HepG2 (cell line): ENCODE results near the gene LIPC. TPM values are rescaled to one million over a fixed set of nuclear protein-coding genes. Genes with fewer than 3 reads are reported as not detected.
A peak's percentile ranks its signal among the peaks of the same experiment; 100 is the strongest.

Source experiments
- ATAC-seq: fragments of 200-7000 bp; cut with Tn5 transposase; 3 replicates; pipeline ENCODE4 v1.9.1; 2020; ENCODE audit warnings: mild to moderate bottlenecking, moderate library complexity
- BruUV-seq: library from RNA; stranded (reverse); fragments of 400-500 nt; replicated peaks from 2 replicates; lab custom pipeline; 2021; lab: Mats Ljungman, UMichigan
- CTCF ChIA-PET: fragments of 300-600 bp; formaldehyde crosslinking; extraction: SDS; loops from one replicate; lab custom pipeline; 2021; ENCODE audit warnings: low total read pairs, inconsistent platforms, low intra/inter-chr PET ratio; lab: Yijun Ruan, JAX
- POLR2A ChIA-PET: fragments of 350-600 bp; sonication (Branson Sonifier 250); formaldehyde crosslinking; loops from one replicate; lab custom pipeline; 2020; ENCODE audit warnings: antibody characterized with exemption, inconsistent platforms; lab: Yijun Ruan, JAX
- DNase-seq: peaks from one replicate; pipeline ENCODE4 v3.0.0-alpha.2; 2015; ENCODE audit warnings: low spot score
- FAIRE-seq: peaks from 3 replicates; lab custom pipeline; 2011; peaks lifted over from hg19 to GRCh38; lab: Jason Lieb, UNC
- H2AFZ ChIP-seq: one replicate; pipeline ENCODE4 v1.6.1; 2011; ENCODE audit warnings: low read length, inconsistent platforms
- H3K27ac ChIP-seq: fragments of 300-600 bp; 3 replicates; pipeline ENCODE4 v1.8.0; 2011; ENCODE audit warnings: mixed run types, mild to moderate bottlenecking, mixed read lengths, low read length, inconsistent platforms; ENCODE audit not compliant: insufficient read depth; ENCODE audit errors: extremely low read length
- H3K27me3 ChIP-seq, 2 experiments: fragments of 200-600 bp in 1 of 2; 2 replicates in 1 of 2; 3 replicates in 1 of 2; pipeline versions ENCODE4 v1.6.0 to v1.8.0; 2011; ENCODE audit warnings: low read length in 2 of 2, mild to moderate bottlenecking in 2 of 2, moderate library complexity in 2 of 2, inconsistent platforms in 1 of 2; ENCODE audit not compliant: insufficient read depth in 2 of 2, control insufficient read depth in 1 of 2
- H3K36me3 ChIP-seq, 2 experiments: fragments of 200-600 bp in 1 of 2; replicated peaks in 1 of 2; 2 replicates in 1 of 2; 3 replicates in 1 of 2; pipeline versions ENCODE4 v1.5.1 to v1.8.0; 2011; ENCODE audit warnings: low read length in 2 of 2, inconsistent platforms in 1 of 2; ENCODE audit not compliant: insufficient read depth in 2 of 2, control insufficient read depth in 1 of 2
- H3K4me1 ChIP-seq: 2 replicates; pipeline ENCODE4 v1.5.1; 2012; ENCODE audit warnings: low read length, inconsistent platforms; ENCODE audit not compliant: insufficient read depth
- H3K4me2 ChIP-seq: 2 replicates; pipeline ENCODE4 v1.6.0; 2011; ENCODE audit warnings: low read depth, low read length, inconsistent platforms
- H3K4me3 ChIP-seq, 3 experiments: fragments of 200-600 bp in 1 of 3; sonication (generic), shearing (Covaris generic) in 1 of 3; replicated peaks in 1 of 3; 2 replicates each; pipeline ENCODE4 v1.5.1; 2011 to 2016; ENCODE audit warnings: low read length in 3 of 3, inconsistent platforms in 2 of 3, low read depth in 2 of 3, mild to moderate bottlenecking in 2 of 3, control low read depth in 1 of 3, mixed read lengths in 1 of 3; ENCODE audit not compliant: insufficient read depth in 1 of 3
- H3K79me2 ChIP-seq: one replicate; pipeline ENCODE4 v1.6.1; 2011; ENCODE audit warnings: low read length, inconsistent platforms; ENCODE audit not compliant: insufficient read depth
- H3K9ac ChIP-seq: 2 replicates; pipeline ENCODE4 v1.6.0; 2011; ENCODE audit warnings: mild to moderate bottlenecking, low read depth, low read length, inconsistent platforms; ENCODE audit not compliant: insufficient read depth
- H3K9me3 ChIP-seq: 2 replicates; pipeline ENCODE4 v1.5.1; 2012; ENCODE audit warnings: mild to moderate bottlenecking, low read length
- H4K20me1 ChIP-seq: 2 replicates; pipeline ENCODE4 v1.6.0; 2011; ENCODE audit warnings: inconsistent platforms, mild to moderate bottlenecking, low read length, moderate library complexity; ENCODE audit not compliant: insufficient read depth
- EZH2 ChIP-seq: conservative IDR thresholded peaks from 2 replicates; pipeline ENCODE4 v1.6.1; 2012; ENCODE audit warnings: mild to moderate bottlenecking, low read depth, low read length, moderate library complexity
- SMARCC2 ChIP-seq: fragments of 450-650 bp; IDR thresholded peaks from 2 replicates; pipeline ENCODE4 v1.6.1; 2017; ENCODE audit warnings: antibody characterized with exemption, mild to moderate bottlenecking
- TBL1XR1 ChIP-seq: fragments of 150-350 bp; IDR thresholded peaks from 2 replicates; pipeline ENCODE4 v1.6.1; 2014; ENCODE audit warnings: borderline replicate concordance, low read length; ENCODE audit not compliant: partially characterized antibody
- TP53 ChIP-seq: sonication (generic); formaldehyde crosslinking; conservative IDR thresholded peaks from 2 replicates; pipeline ENCODE4 v1.4.0; 2020; ENCODE audit warnings: missing genetic modification reagents
- ZFX ChIP-seq: sonication (generic); formaldehyde crosslinking; IDR thresholded peaks from 2 replicates; pipeline ENCODE4 v1.4.0; 2020; ENCODE audit warnings: mild to moderate bottlenecking, low read depth, missing genetic modification reagents, moderate library complexity
- ZKSCAN1 ChIP-seq: fragments of 150-350 bp; IDR thresholded peaks from 2 replicates; pipeline ENCODE4 v1.6.1; 2014; ENCODE audit warnings: low read length
- WGBS: methylation state at CpG from one replicate; pipeline ENCODE4 v1.1.6; 2017; ENCODE audit warnings: low lambda C conversion rate; 5-methylcytosine and 5-hydroxymethylcytosine counted together
- in situ Hi-C: cut with HindIII; loops from 2 replicates; pipeline ENCODE4 v1.10.0; 2017; ENCODE audit warnings: low pct_unique_long_range_greater_than_20kb; ENCODE audit not compliant: extremely low pct_ligation_motif_present
- intact Hi-C: fragments of 100-400 bp; cut with micrococcal nuclease; formaldehyde crosslinking; loops from one replicate; pipeline ENCODE4 v1.10.0; 2022; ENCODE audit not compliant: unreplicated experiment
- polyA plus RNA-seq, 8 experiments: library from polyadenylated mRNA; depleted of rRNA in 3 of 8; stranded (reverse) in 7 of 8; unstranded in 1 of 8; fragments of >200 nt; fragmentation: Illumina TruSeq in 4 of 8; extraction: Trizol in 4 of 8; gene quantifications; 2 replicates each; pipeline versions ENCODE4 v1.2.1 to v1.2.3, GENCODE V29; 2011 to 2016; ENCODE audit warnings: low read depth in 4 of 8, missing spikeins in 1 of 8, mixed read lengths in 1 of 8; ENCODE audit not compliant: insufficient read depth in 1 of 8
- total RNA-seq, 5 experiments: library from RNA; depleted of rRNA; stranded (reverse); fragments of >200 nt; fragmentation: Illumina TruSeq; extraction: Trizol; gene quantifications; 2 replicates each; pipeline ENCODE4 v1.2.3, GENCODE V29; 2016; ENCODE audit warnings: low read depth in 1 of 5
- TF ChIP-seq, protein P1 (sequence below): sonication (generic); formaldehyde crosslinking; IDR thresholded peaks from 2 replicates; pipeline ENCODE4 v1.5.0; 2020; ENCODE audit warnings: missing genetic modification reagents
- TF ChIP-seq, protein P2 (sequence below): sonication (generic); formaldehyde crosslinking; IDR thresholded peaks from 2 replicates; pipeline ENCODE4 v1.4.0; 2020; ENCODE audit warnings: missing genetic modification reagents

The LIPC gene
- total and polyA plus RNA-seq, 2 of the 13 experiments (the other 11 are each of a cell fraction or from before 2014, with no cell fraction given) = 26.0 to 38.0 TPM

DNA sequence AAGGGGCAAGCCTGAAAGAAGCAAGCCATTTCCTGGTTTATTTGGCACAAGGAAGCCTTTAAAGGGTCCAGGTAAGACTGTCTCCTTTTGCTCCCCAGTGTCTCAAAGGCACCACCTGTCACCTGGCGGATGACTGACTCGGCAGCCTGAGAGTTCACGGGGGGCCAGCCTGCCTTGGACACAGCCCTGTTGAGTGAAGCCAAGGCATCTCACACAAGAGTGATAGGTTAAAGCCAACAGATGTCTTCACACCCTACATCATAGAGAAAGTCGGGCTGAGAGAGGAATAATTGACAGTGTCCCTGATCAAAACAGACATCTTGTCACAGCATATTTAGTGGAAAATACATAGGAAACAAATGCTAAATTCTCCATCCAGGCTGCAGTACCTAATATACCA, 28.2 kb upstream of the LIPC start (continued):
- TF ChIP-seq TBL1XR1 (no peak), TP53 (no peak), SMARCC2 (no peak)
- TF ChIP-seq, protein P1, sequence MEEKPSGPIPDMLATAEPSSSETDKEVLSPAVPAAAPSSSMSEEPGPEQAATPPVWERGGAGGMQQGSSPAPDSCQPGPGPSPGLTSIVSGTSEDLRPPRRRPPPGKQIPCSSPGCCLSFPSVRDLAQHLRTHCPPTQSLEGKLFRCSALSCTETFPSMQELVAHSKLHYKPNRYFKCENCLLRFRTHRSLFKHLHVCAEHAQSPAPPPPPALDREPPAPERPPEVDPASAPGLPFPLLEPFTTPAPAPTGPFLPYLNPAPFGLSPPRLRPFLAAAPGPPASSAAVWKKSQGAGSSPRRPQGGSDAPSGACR (CRISPR knock-in tag) = no peak
- TF ChIP-seq, protein P2, sequence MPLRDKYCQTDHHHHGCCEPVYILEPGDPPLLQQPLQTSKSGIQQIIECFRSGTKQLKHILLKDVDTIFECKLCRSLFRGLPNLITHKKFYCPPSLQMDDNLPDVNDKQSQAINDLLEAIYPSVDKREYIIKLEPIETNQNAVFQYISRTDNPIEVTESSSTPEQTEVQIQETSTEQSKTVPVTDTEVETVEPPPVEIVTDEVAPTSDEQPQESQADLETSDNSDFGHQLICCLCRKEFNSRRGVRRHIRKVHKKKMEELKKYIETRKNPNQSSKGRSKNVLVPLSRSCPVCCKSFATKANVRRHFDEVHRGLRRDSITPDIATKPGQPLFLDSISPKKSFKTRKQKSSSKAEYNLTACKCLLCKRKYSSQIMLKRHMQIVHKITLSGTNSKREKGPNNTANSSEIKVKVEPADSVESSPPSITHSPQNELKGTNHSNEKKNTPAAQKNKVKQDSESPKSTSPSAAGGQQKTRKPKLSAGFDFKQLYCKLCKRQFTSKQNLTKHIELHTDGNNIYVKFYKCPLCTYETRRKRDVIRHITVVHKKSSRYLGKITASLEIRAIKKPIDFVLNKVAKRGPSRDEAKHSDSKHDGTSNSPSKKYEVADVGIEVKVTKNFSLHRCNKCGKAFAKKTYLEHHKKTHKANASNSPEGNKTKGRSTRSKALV (CRISPR knock-in tag) = no peak

DNA sequence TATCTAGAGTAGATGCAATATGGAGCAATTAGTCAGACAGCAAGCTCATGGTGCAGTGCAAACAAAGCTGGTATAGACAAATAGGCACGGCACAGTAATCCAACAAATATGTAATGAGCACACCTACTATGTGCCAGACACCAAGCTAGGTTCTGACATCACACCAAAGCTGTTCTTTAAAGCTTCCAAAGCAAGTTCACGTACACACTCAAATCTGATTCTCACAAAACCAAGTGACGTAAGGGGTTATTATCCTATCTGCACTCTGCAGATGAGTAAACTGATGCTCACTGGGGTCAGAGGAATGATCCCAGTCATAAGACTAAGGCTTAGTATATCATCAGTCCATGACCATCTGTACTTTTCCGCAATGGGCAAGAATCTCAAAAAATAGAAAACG, 27.8 kb upstream of the LIPC start:
- no peaks in the 10 kb centered on the region for H4K20me1 ChIP-seq
- H3K4me1 ChIP-seq = 0 out of 2 replicates have a peak, but pooled peaks cover 8% of the 10 kb centered on the region
- in situ Hi-C loops = no loop called here
- ATAC-seq = no peak
- FAIRE-seq = no peak
- POLR2A ChIA-PET = no interaction called here
- H3K27me3 ChIP-seq = no peaks in the 10 kb centered on the region
- CTCF ChIA-PET = no interaction called here
- no peak overlapping the region for H2AFZ ChIP-seq
- H3K9me3 ChIP-seq = no peaks in the 10 kb centered on the region
- H3K79me2 ChIP-seq = no peaks in the 10 kb centered on the region
- H3K4me3 ChIP-seq = no peak overlapping the region
- H3K9ac ChIP-seq = no peak overlapping the region
- no TSS peak for BruUV-seq
- no peak overlapping the region for H3K27ac ChIP-seq
- intact Hi-C loops = no loop called here
- 78% methylated on average over 5 of the region's 5 CpGs for WGBS
- DNase-seq = no peak
- no peak overlapping the region for H3K4me2 ChIP-seq
- TF ChIP-seq ZKSCAN1 = peak; percentile 76
- TF ChIP-seq EZH2 = no peak
- no peak for TF ChIP-seq ZFX (CRISPR knock-in tag)
- TF ChIP-seq, all 625 proteins: peak for 1
- no peaks in the 10 kb centered on the region for H3K36me3 ChIP-seq
